Vagina (tissue), 2 donors: Measurements from ENCODE around the gene MTURN.

Experiments used
- POLR2AphosphoS5 ChIP-seq, 2 donors: sonication (generic); formaldehyde crosslinking; IDR thresholded peaks; one replicate each; pipeline ENCODE4 v1.9.0; 2017; ENCODE audit warnings: antibody characterized with exemption in 2 of 2, mild to moderate bottlenecking in 2 of 2, low read depth in 1 of 2; ENCODE audit not compliant: insufficient read depth in 1 of 2
- TF ChIP-seq, protein P1 (sequence below), 3 experiments: fragments of 450-650 bp in 2 of 3; fragments of 200-600 bp in 1 of 3; sonication (generic) in 1 of 3; IDR thresholded peaks; one replicate each; pipeline ENCODE4 v1.5.1; 2017 to 2019; ENCODE audit warnings: antibody characterized with exemption in 3 of 3, mild to moderate bottlenecking in 2 of 3, moderate library complexity in 2 of 3

DNA sequence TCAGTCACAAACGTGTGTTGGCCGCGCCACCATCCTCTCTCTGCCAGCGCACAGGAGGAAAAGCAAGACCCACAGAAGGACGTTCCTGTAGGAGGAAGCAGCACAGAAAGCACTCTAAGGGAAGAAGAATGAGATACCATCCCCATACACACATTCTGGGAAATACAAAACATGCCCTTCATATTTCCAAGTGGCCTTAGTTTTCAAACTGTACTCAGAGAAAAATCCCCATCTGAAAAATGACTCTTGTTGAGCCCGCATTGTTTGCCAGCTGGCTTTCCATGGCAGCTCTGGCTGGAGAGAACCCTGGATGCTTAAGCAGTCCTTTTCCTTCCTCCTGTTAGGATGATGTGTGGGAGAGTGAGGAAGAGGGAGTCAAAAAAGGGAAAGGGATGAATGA lies 33.1 kb downstream of the MTURN start:
- TF ChIP-seq, protein P1, sequence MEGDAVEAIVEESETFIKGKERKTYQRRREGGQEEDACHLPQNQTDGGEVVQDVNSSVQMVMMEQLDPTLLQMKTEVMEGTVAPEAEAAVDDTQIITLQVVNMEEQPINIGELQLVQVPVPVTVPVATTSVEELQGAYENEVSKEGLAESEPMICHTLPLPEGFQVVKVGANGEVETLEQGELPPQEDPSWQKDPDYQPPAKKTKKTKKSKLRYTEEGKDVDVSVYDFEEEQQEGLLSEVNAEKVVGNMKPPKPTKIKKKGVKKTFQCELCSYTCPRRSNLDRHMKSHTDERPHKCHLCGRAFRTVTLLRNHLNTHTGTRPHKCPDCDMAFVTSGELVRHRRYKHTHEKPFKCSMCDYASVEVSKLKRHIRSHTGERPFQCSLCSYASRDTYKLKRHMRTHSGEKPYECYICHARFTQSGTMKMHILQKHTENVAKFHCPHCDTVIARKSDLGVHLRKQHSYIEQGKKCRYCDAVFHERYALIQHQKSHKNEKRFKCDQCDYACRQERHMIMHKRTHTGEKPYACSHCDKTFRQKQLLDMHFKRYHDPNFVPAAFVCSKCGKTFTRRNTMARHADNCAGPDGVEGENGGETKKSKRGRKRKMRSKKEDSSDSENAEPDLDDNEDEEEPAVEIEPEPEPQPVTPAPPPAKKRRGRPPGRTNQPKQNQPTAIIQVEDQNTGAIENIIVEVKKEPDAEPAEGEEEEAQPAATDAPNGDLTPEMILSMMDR (IDR thresholded peaks at IDR 0.05) = no peak
- TF ChIP-seq POLR2AphosphoS5 (IDR thresholded peaks at IDR 0.05; ENCODE audit: insufficient read depth in 1 of 2, low read depth in 1 of 2) = no peak
